ENCODE measurements around the gene ACTN4. TPM values are rescaled to one million over a fixed set of nuclear protein-coding genes. Genes with fewer than 3 reads are reported as not detected.

The ACTN4 gene
- total and polyA plus RNA-seq, 2 donors (not counting 1 experiment from before 2014, with no cell fraction given): 127 to 683 TPM

DNA sequence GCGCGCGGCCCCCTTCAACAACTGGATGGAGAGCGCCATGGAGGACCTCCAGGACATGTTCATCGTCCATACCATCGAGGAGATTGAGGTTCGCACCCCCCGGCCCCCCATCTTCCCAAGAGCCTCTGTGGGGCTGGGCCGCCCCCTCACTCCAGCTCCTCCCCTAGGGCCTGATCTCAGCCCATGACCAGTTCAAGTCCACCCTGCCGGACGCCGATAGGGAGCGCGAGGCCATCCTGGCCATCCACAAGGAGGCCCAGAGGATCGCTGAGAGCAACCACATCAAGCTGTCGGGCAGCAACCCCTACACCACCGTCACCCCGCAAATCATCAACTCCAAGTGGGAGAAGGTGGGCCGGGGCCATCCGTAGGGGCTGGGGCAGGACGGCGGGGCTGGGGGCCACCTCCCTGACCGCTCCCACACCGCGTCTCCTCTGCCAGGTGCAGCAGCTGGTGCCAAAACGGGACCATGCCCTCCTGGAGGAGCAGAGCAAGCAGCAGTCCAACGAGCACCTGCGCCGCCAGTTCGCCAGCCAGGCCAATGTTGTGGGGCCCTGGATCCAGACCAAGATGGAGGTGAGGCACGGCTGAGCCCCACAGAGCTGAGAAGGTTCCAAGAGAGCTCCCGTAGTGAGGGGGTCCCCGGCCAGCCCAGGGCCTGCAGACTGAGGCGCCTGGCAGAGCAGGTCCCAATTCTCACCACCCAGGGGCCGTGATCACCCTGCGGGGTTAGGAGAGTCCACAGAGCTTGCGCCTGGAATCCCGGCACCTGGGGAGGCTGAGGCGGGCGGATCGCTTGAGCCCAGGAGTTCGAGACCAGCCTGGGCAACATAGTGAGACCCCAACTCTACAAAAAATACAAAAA is 76.8 kb downstream of the ACTN4 start:
- Histone ChIP-seq H3K27me3 (ENCODE audit: control insufficient read depth, insufficient read depth, low read length) (no peaks in the 10 kb centered on the region), H3K9ac (ENCODE audit: insufficient read depth, low read length) (no peak overlapping the region), H3K4me1 (ENCODE audit: control insufficient read depth, extremely low read depth, insufficient read depth, low read length) (peaks cover 4% of the 10 kb centered on the region), H3K4me3 (replicated peaks in 1 of 4; ENCODE audit: control extremely low read depth in 1 of 4, insufficient read depth in 1 of 4, low read depth in 3 of 4, low read length in 4 of 4) (no peak overlapping the region), H3K9me3 (ENCODE audit: control insufficient read depth, insufficient read depth, low read depth, low read length) (no peaks in the 10 kb centered on the region), H2AFZ (ENCODE audit: low read length) (no peak overlapping the region), H3K36me3 (ENCODE audit: control insufficient read depth, insufficient read depth, low read length) (peaks cover 74% of the 10 kb centered on the region), H3K4me2 (ENCODE audit: extremely low read depth, insufficient read depth, low read length) (no peak overlapping the region), H4K20me1 (ENCODE audit: control insufficient read depth, extremely low read depth, insufficient read depth, low read length) (no peaks in the 10 kb centered on the region), H3K27ac (ENCODE audit: insufficient read depth, low read length) (no peak overlapping the region), H3K79me2 (ENCODE audit: control insufficient read depth, insufficient read depth, low read length) (peaks cover 15% of the 10 kb centered on the region)
- TF ChIP-seq, protein P1, sequence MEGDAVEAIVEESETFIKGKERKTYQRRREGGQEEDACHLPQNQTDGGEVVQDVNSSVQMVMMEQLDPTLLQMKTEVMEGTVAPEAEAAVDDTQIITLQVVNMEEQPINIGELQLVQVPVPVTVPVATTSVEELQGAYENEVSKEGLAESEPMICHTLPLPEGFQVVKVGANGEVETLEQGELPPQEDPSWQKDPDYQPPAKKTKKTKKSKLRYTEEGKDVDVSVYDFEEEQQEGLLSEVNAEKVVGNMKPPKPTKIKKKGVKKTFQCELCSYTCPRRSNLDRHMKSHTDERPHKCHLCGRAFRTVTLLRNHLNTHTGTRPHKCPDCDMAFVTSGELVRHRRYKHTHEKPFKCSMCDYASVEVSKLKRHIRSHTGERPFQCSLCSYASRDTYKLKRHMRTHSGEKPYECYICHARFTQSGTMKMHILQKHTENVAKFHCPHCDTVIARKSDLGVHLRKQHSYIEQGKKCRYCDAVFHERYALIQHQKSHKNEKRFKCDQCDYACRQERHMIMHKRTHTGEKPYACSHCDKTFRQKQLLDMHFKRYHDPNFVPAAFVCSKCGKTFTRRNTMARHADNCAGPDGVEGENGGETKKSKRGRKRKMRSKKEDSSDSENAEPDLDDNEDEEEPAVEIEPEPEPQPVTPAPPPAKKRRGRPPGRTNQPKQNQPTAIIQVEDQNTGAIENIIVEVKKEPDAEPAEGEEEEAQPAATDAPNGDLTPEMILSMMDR (conservative IDR thresholded peaks at IDR 0.05 in 1 of 2, IDR thresholded peaks at IDR 0.05 in 1 of 2; ENCODE audit: low read depth in 1 of 2, low read length in 2 of 2): no peak
- no peak for TF ChIP-seq EZH2 (IDR thresholded peaks at IDR 0.05; ENCODE audit: low read length, missing control alignments)
- no peak for DNase-seq (ENCODE audit: low read depth in 2 of 2)

- TF ChIP-seq EZH2 (IDR thresholded peaks at IDR 0.05; ENCODE audit: low read length, missing control alignments): no peak
- TF ChIP-seq, protein P1 (conservative IDR thresholded peaks at IDR 0.05 in 1 of 2, IDR thresholded peaks at IDR 0.05 in 1 of 2; ENCODE audit: low read depth in 1 of 2, low read length in 2 of 2): no peak
- Histone ChIP-seq H4K20me1 (ENCODE audit: control insufficient read depth, extremely low read depth, insufficient read depth, low read length) (no peaks in the 10 kb centered on the region), H3K4me2 (ENCODE audit: extremely low read depth, insufficient read depth, low read length) (no peak overlapping the region), H3K9ac (ENCODE audit: insufficient read depth, low read length) (no peak overlapping the region), H3K27ac (ENCODE audit: insufficient read depth, low read length) (no peak overlapping the region), H2AFZ (ENCODE audit: low read length) (no peak overlapping the region), H3K4me3 (replicated peaks in 1 of 4; ENCODE audit: control extremely low read depth in 1 of 4, insufficient read depth in 1 of 4, low read depth in 3 of 4, low read length in 4 of 4) (no peak overlapping the region), H3K79me2 (ENCODE audit: control insufficient read depth, insufficient read depth, low read length) (peaks cover 9% of the 10 kb centered on the region), H3K27me3 (ENCODE audit: control insufficient read depth, insufficient read depth, low read length) (no peaks in the 10 kb centered on the region), H3K4me1 (ENCODE audit: control insufficient read depth, extremely low read depth, insufficient read depth, low read length) (no peaks in the 10 kb centered on the region), H3K36me3 (ENCODE audit: control insufficient read depth, insufficient read depth, low read length) (peaks cover 69% of the 10 kb centered on the region), H3K9me3 (ENCODE audit: control insufficient read depth, insufficient read depth, low read depth, low read length) (no peaks in the 10 kb centered on the region)
- DNase-seq (ENCODE audit: low read depth in 2 of 2): no peak
Observed at GRCh38 chr19:38725469-38726283, 78.2 kb downstream of the ACTN4 start.

- H4K20me1 ChIP-seq (ENCODE audit: control insufficient read depth, extremely low read depth, insufficient read depth, low read length): no peaks in the 10 kb centered on the region
- no peaks in the 10 kb centered on the region for H3K9me3 ChIP-seq (ENCODE audit: control insufficient read depth, insufficient read depth, low read depth, low read length)
- no peak for TF ChIP-seq EZH2 (IDR thresholded peaks at IDR 0.05; ENCODE audit: low read length, missing control alignments)
- TF ChIP-seq, protein P1 (conservative IDR thresholded peaks at IDR 0.05 in 1 of 2, IDR thresholded peaks at IDR 0.05 in 1 of 2; ENCODE audit: low read depth in 1 of 2, low read length in 2 of 2): no peak
- no peak overlapping the region for H2AFZ ChIP-seq (ENCODE audit: low read length)
- H3K4me2 ChIP-seq (ENCODE audit: extremely low read depth, insufficient read depth, low read length): no peak overlapping the region
- no peaks in the 10 kb centered on the region for H3K4me1 ChIP-seq (ENCODE audit: control insufficient read depth, extremely low read depth, insufficient read depth, low read length)
- no peak for DNase-seq (ENCODE audit: low read depth in 2 of 2)
- H3K79me2 ChIP-seq (ENCODE audit: control insufficient read depth, insufficient read depth, low read length): peaks cover 8% of the 10 kb centered on the region
- H3K36me3 ChIP-seq (ENCODE audit: control insufficient read depth, insufficient read depth, low read length): peaks cover 69% of the 10 kb centered on the region
- no peak overlapping the region for H3K4me3 ChIP-seq (replicated peaks in 1 of 4; ENCODE audit: control extremely low read depth in 1 of 4, insufficient read depth in 1 of 4, low read depth in 3 of 4, low read length in 4 of 4)
- H3K27me3 ChIP-seq (ENCODE audit: control insufficient read depth, insufficient read depth, low read length): no peaks in the 10 kb centered on the region
- no peak overlapping the region for H3K9ac ChIP-seq (ENCODE audit: insufficient read depth, low read length)
- H3K27ac ChIP-seq (ENCODE audit: insufficient read depth, low read length): no peak overlapping the region
Observed at GRCh38 chr19:38726284-38726673, 78.8 kb downstream of the ACTN4 start.

Measured in fibroblast of lung (primary cell).